NT2/D1 (cell line): ENCODE data around the gene EDIL3.

ENCODE experiments used
- SUZ12 ChIP-seq: IDR thresholded peaks from 2 replicates; pipeline ENCODE4 v1.6.1; 2011; ENCODE audit not compliant: insufficient read length, insufficient read depth; ENCODE audit errors: extremely low read depth
- YY1 ChIP-seq: IDR thresholded peaks from 2 replicates; pipeline ENCODE4 v1.6.1; 2011; ENCODE audit not compliant: insufficient read length, insufficient read depth

GRCh38 chr5:83956386-83956785, 428.3 kb downstream of the EDIL3 start:
- no peak for TF ChIP-seq SUZ12
- TF ChIP-seq YY1: no peak
